GM21576 (cell line): ENCODE measurements around the gene ARFRP1.
"Not testable (repeated sequence)": the region's sequence is repeated elsewhere in the genome, so short reads cannot be mapped to it uniquely, and the experiment has no call there.

Experiments
- ATAC-seq: cut with Tn5 transposase; IDR thresholded peaks from one replicate; pipeline ENCODE4 v1.9.1; 2021; ENCODE audit warnings: mild to moderate bottlenecking, moderate library complexity; ENCODE audit not compliant: unreplicated experiment

Gene ARFRP1

GRCh38 chr20:63733117-63733516 is 25.3 kb upstream of the ARFRP1 start:
- ATAC-seq = no peak

GRCh38 chr20:63732118-63733095 is 24.6 kb upstream of the ARFRP1 start:
- no peak for ATAC-seq

GRCh38 chr20:63731410-63731809 is 23.6 kb upstream of the ARFRP1 start:
- ATAC-seq = no peak

- ATAC-seq = not testable (repeated sequence)
Measured at GRCh38 chr20:63730189-63730733, 22.5 kb upstream of the ARFRP1 start.

GRCh38 chr20:63722967-63723622 is 15.3 kb upstream of the ARFRP1 start:
- ATAC-seq = not testable (repeated sequence)

- ATAC-seq = no peak
Measured at GRCh38 chr20:63718996-63719395, 11.2 kb upstream of the ARFRP1 start.

GRCh38 chr20:63714858-63715257 is 7.1 kb upstream of the ARFRP1 start:
- ATAC-seq = no peak

- no peak for ATAC-seq
Measured at GRCh38 chr20:63712191-63712590, 4.4 kb upstream of the ARFRP1 start.

- no peak for ATAC-seq
Measured at GRCh38 chr20:63711085-63711645, 3.4 kb upstream of the ARFRP1 start.

GRCh38 chr20:63709149-63709527 is 1.4 kb upstream of the ARFRP1 start:
- ATAC-seq = no peak

GRCh38 chr20:63708301-63709148 is 749 bp upstream of the ARFRP1 start:
- no peak for ATAC-seq

GRCh38 chr20:63706852-63707557 is 771 bp downstream of the ARFRP1 start:
- ATAC-seq = peak; percentile 28

GRCh38 chr20:63706027-63706695 is 1.6 kb downstream of the ARFRP1 start:
- no peak for ATAC-seq

- ATAC-seq = no peak
Measured at GRCh38 chr20:63705232-63706026, 2.3 kb downstream of the ARFRP1 start.

- no peak for ATAC-seq
Measured at GRCh38 chr20:63704749-63705117, 3.0 kb downstream of the ARFRP1 start.

- ATAC-seq = no peak
Measured at GRCh38 chr20:63703976-63704748, 3.6 kb downstream of the ARFRP1 start.

- no peak for ATAC-seq
Measured at GRCh38 chr20:63703471-63703975, 4.3 kb downstream of the ARFRP1 start.
